Lung (tissue), 12 donors: ENCODE data around the gene UBL4B. TPM values are rescaled to one million over a fixed set of nuclear protein-coding genes. Genes with fewer than 3 reads are reported as not detected.

Experiments
- ATAC-seq: fragments of 200-7000 bp; cut with Tn5 transposase; one replicate; pipeline ENCODE4 v1.9.1; 2020; ENCODE audit warnings: moderate number of reproducible peaks; ENCODE audit not compliant: insufficient read depth, low FRiP score
- DNase-seq, 3 donors: peaks; one replicate each; pipeline ENCODE4 v3.0.0-alpha.2; 2013 to 2017
- H3K27ac ChIP-seq, 2 donors: one replicate each; pipeline ENCODE4 v1.5.1; 2013; ENCODE audit warnings: mild to moderate bottlenecking in 2 of 2, moderate library complexity in 2 of 2, control low read depth in 1 of 2, inconsistent platforms in 1 of 2, low read depth in 1 of 2, low read length in 1 of 2
- H3K27me3 ChIP-seq, 3 donors: one replicate each; pipeline ENCODE4 v1.5.1; 2013; ENCODE audit warnings: low read length in 2 of 3; ENCODE audit not compliant: control insufficient read depth in 3 of 3, insufficient read depth in 3 of 3
- H3K36me3 ChIP-seq, 4 donors: one replicate each; pipeline ENCODE4 v1.5.1; 2013; ENCODE audit warnings: low read length in 4 of 4, mild to moderate bottlenecking in 1 of 4, moderate library complexity in 1 of 4; ENCODE audit not compliant: control insufficient read depth in 4 of 4, insufficient read depth in 4 of 4
- H3K4me1 ChIP-seq, 5 donors: one replicate each; pipeline ENCODE4 v1.5.1; 2013; ENCODE audit warnings: low read length in 5 of 5, mild to moderate bottlenecking in 2 of 5, moderate library complexity in 1 of 5; ENCODE audit not compliant: control insufficient read depth in 5 of 5, insufficient read depth in 5 of 5
- H3K4me3 ChIP-seq: one replicate; pipeline ENCODE4 v1.5.1; 2013; ENCODE audit warnings: mild to moderate bottlenecking, control low read depth, moderate library complexity
- H3K9ac ChIP-seq, 2 donors: one replicate each; pipeline ENCODE4 v1.5.1; 2013; ENCODE audit warnings: low read length in 2 of 2, control low read depth in 1 of 2; ENCODE audit not compliant: insufficient read depth in 1 of 2
- H3K9me3 ChIP-seq, 4 donors: one replicate each; pipeline ENCODE4 v1.5.1; 2013; ENCODE audit warnings: low read length in 3 of 4, mild to moderate bottlenecking in 1 of 4, moderate library complexity in 1 of 4; ENCODE audit not compliant: control insufficient read depth in 4 of 4, insufficient read depth in 3 of 4
- WGBS, 2 donors: extraction: QIAGEN DNeasy Blood & Tissue Kit; methylation state at CpG; one replicate each; pipeline ENCODE4 v1.1.7; 2013; 5-methylcytosine and 5-hydroxymethylcytosine counted together
- polyA plus RNA-seq, 2 donors: library from polyadenylated mRNA; stranded (reverse); fragments of 200-250 nt; gene quantifications; one replicate each; pipeline ENCODE4 v1.2.1, GENCODE V29; 2013
- total RNA-seq, 2 donors: library from RNA; depleted of rRNA in 1 of 2; stranded (reverse); fragments of >200 nt in 1 of 2; gene quantifications; one replicate each; pipeline ENCODE4 v1.2.1, GENCODE V29; 2014 to 2021
- TF ChIP-seq, protein P1 (sequence below): IDR thresholded peaks from 2 replicates; pipeline ENCODE4 v1.5.1; 2012; ENCODE audit warnings: mild to moderate bottlenecking; ENCODE audit errors: control extremely low read depth, extremely low read depth
- donor health status: control.
- donor health status: control.
- donor health status: Bipolar disorder and iron deficiency.
- donor health status: healthy.
- donor health status: DM: yes; HTN: yes; CAD: no.

Gene UBL4B
- total and polyA plus RNA-seq, 4 donors = not detected

- DNase-seq (no peak), ATAC-seq (no peak)
- WGBS, 2 donors = 72 to 84% methylated on average over 17 to 18 of the region's 18 CpGs
- Histone ChIP-seq H3K4me3 (no peak overlapping the region), H3K9ac (no peak overlapping the region), H3K27ac (no peak overlapping the region), H3K27me3 (peaks cover 0 to 35% (median 35%) of the 10 kb centered on the region in 3 donors), H3K4me1 (peaks cover 0 to 13% (median 7%) of the 10 kb centered on the region in 5 donors), H3K36me3 (peaks cover 0 to 11% (median 2%) of the 10 kb centered on the region in 4 donors), H3K9me3 (peaks cover 0 to 6% (median 0%) of the 10 kb centered on the region in 4 donors)
- TF ChIP-seq, protein P1, sequence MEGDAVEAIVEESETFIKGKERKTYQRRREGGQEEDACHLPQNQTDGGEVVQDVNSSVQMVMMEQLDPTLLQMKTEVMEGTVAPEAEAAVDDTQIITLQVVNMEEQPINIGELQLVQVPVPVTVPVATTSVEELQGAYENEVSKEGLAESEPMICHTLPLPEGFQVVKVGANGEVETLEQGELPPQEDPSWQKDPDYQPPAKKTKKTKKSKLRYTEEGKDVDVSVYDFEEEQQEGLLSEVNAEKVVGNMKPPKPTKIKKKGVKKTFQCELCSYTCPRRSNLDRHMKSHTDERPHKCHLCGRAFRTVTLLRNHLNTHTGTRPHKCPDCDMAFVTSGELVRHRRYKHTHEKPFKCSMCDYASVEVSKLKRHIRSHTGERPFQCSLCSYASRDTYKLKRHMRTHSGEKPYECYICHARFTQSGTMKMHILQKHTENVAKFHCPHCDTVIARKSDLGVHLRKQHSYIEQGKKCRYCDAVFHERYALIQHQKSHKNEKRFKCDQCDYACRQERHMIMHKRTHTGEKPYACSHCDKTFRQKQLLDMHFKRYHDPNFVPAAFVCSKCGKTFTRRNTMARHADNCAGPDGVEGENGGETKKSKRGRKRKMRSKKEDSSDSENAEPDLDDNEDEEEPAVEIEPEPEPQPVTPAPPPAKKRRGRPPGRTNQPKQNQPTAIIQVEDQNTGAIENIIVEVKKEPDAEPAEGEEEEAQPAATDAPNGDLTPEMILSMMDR = no peak
Measured at GRCh38 chr1:110064576-110065337, 47.5 kb upstream of the UBL4B start.

- ATAC-seq = no peak
- H3K4me3 ChIP-seq = no peak overlapping the region
- no peak overlapping the region for H3K9ac ChIP-seq
- DNase-seq = no peak
- H3K27ac ChIP-seq = no peak overlapping the region
- H3K36me3 ChIP-seq = peaks cover 0 to 4% (median 0%) of the 10 kb centered on the region in 4 donors
- peaks cover 0 to 4% (median 0%) of the 10 kb centered on the region in 4 donors for H3K9me3 ChIP-seq
- peaks cover 0 to 20% (median 7%) of the 10 kb centered on the region in 5 donors for H3K4me1 ChIP-seq
- 89 to 93% methylated on average over 5 of the region's 5 CpGs for WGBS, 2 donors
- peaks cover 0 to 41% (median 39%) of the 10 kb centered on the region in 3 donors for H3K27me3 ChIP-seq
- TF ChIP-seq, protein P1 = no peak
Measured at GRCh38 chr1:110065841-110066240, 46.4 kb upstream of the UBL4B start.

GRCh38 chr1:110067479-110067892 is 44.8 kb upstream of the UBL4B start:
- 24 to 42% methylated on average over 23 of the region's 23 CpGs for WGBS, 2 donors
- Histone ChIP-seq H3K36me3 (no peaks in the 10 kb centered on the region), H3K9me3 (peaks cover 0 to 4% (median 0%) of the 10 kb centered on the region in 4 donors), H3K4me1 (peaks cover 0 to 20% (median 7%) of the 10 kb centered on the region in 5 donors), H3K9ac (no peak overlapping the region), H3K4me3 (no peak overlapping the region), H3K27ac (no peak overlapping the region), H3K27me3 (peaks cover 0 to 57% (median 55%) of the 10 kb centered on the region in 3 donors)
- TF ChIP-seq, protein P1 = no peak
- no peak for ATAC-seq
- no peak for DNase-seq
